Testis (tissue), 3 donors: ENCODE measurements around the gene MTFMT. TPM values are rescaled to one million over a fixed set of nuclear protein-coding genes. Genes with fewer than 3 reads are reported as not detected.

ENCODE experiments used
- polyA plus RNA-seq: library from polyadenylated mRNA; stranded (reverse); fragments of 350-450 nt; fragmentation: Illumina TruSeq; extraction: RNeasy Lipid Tissue Mini Kit (QIAGEN cat#74804); gene quantifications from one replicate; pipeline ENCODE4 v1.2.3, GENCODE V29; 2014; ENCODE audit warnings: low read depth, low replicate concordance; ENCODE audit not compliant: insufficient read depth
- total RNA-seq, 2 donors: library from RNA; depleted of rRNA; stranded (reverse); fragments of >200 nt; gene quantifications; one replicate each; pipeline ENCODE4 v1.2.3, GENCODE V29; 2016

MTFMT gene
- total and polyA plus RNA-seq, 3 donors from 2014 or later = 12.1 to 34.4 (median 33.9) TPM

Other genes starting within 250 kb of the MTFMT start
- gene PIF1, start 204.0 kb downstream of the MTFMT start, total RNA-seq = 10 to 100 TPM in 1 of 2 donors, 1 to 10 TPM in 1; 6.9 to 19.1 TPM
- 3.4 TPM for gene PIF1, start 204.0 kb downstream of the MTFMT start, polyA plus RNA-seq
- 10 to 100 TPM; 17.2 to 28.9 TPM for gene PLEKHO2, start 187.7 kb downstream of the MTFMT start, total RNA-seq
- 19.3 TPM for gene PLEKHO2, start 187.7 kb downstream of the MTFMT start, polyA plus RNA-seq
- gene ANKDD1A, start 117.7 kb downstream of the MTFMT start, total RNA-seq = 10 to 100 TPM; 31.8 to 34.9 TPM
- 11.1 TPM for gene ANKDD1A, start 117.7 kb downstream of the MTFMT start, polyA plus RNA-seq
- 10 to 100 TPM; 85.5 to 98.8 TPM for gene SPG21, start 39.7 kb downstream of the MTFMT start, total RNA-seq
- 76.2 TPM for gene SPG21, start 39.7 kb downstream of the MTFMT start, polyA plus RNA-seq
- gene SLC51B, start 15.7 kb upstream of the MTFMT start, total RNA-seq = 1 to 10 TPM; 1.1 to 3.8 TPM
- gene SLC51B, start 15.7 kb upstream of the MTFMT start, polyA plus RNA-seq = 13.6 TPM
- 10 to 100 TPM; 64.7 to 75.2 TPM for gene RASL12, start 38.4 kb upstream of the MTFMT start, total RNA-seq
- 43.9 TPM for gene RASL12, start 38.4 kb upstream of the MTFMT start, polyA plus RNA-seq
- gene KBTBD13, start 47.1 kb upstream of the MTFMT start, total RNA-seq = 1 to 10 TPM; 2.4 to 3.4 TPM
- 1.2 TPM for gene KBTBD13, start 47.1 kb upstream of the MTFMT start, polyA plus RNA-seq
- gene UBAP1L, start 85.6 kb upstream of the MTFMT start, total RNA-seq = 10 to 100 TPM; 11.3 to 12.1 TPM
- gene UBAP1L, start 85.6 kb upstream of the MTFMT start, polyA plus RNA-seq = 3.7 TPM
- 10 to 100 TPM; 66.8 to 76.1 TPM for gene PDCD7, start 104.2 kb upstream of the MTFMT start, total RNA-seq
- gene PDCD7, start 104.2 kb upstream of the MTFMT start, polyA plus RNA-seq = 39.7 TPM
- 10 to 100 TPM; 60.4 to 89.4 TPM for gene CLPX, start 155.7 kb upstream of the MTFMT start, total RNA-seq
- 75.8 TPM for gene CLPX, start 155.7 kb upstream of the MTFMT start, polyA plus RNA-seq
- 10 to 100 TPM in 1 of 2 donors, 1 to 10 TPM in 1; 8.0 to 27.1 TPM for gene CILP, start 181.8 kb upstream of the MTFMT start, total RNA-seq
- 48.6 TPM for gene CILP, start 181.8 kb upstream of the MTFMT start, polyA plus RNA-seq